ENCODE measurements around the gene MTRR.
"Not testable (repeated sequence)": the region's sequence is repeated elsewhere in the genome, so short reads cannot be mapped to it uniquely, and the experiment has no call there.

The MTRR gene

GRCh38 chr5:7902666-7903625 is 34.0 kb downstream of the MTRR start:
- no peak for ATAC-seq

- peak; percentile 70 to 83 for ATAC-seq
Measured at GRCh38 chr5:7904170-7904569, 35.2 kb downstream of the MTRR start.

- ATAC-seq = no peak
Measured at GRCh38 chr5:7907612-7908011, 38.7 kb downstream of the MTRR start.

- ATAC-seq = no peak
Measured at GRCh38 chr5:7908317-7908716, 39.4 kb downstream of the MTRR start.

- no peak for ATAC-seq
Measured at GRCh38 chr5:7910738-7911428, 41.9 kb downstream of the MTRR start.

GRCh38 chr5:7911429-7911771 is 42.5 kb downstream of the MTRR start:
- not testable (repeated sequence) for ATAC-seq

- no peak for ATAC-seq
Measured at GRCh38 chr5:7916171-7916804, 47.3 kb downstream of the MTRR start.

GRCh38 chr5:7917130-7918123 is 48.5 kb downstream of the MTRR start:
- ATAC-seq = no peak

- no peak for ATAC-seq
Measured at GRCh38 chr5:7925961-7926695, 57.2 kb downstream of the MTRR start.

- no peak for ATAC-seq
Measured at GRCh38 chr5:7926720-7927119, 57.8 kb downstream of the MTRR start.

- no peak for ATAC-seq
Measured at GRCh38 chr5:7927466-7928375, 58.8 kb downstream of the MTRR start.

- no peak for ATAC-seq
Measured at GRCh38 chr5:7930011-7930410, 61.1 kb downstream of the MTRR start.

GRCh38 chr5:7941692-7942091 is 72.7 kb downstream of the MTRR start:
- no peak for ATAC-seq

GRCh38 chr5:7947301-7947700 is 78.4 kb downstream of the MTRR start:
- no peak for ATAC-seq
